DOHH2 (cell line): ENCODE data around the gene MBP.
A peak's percentile ranks its signal among the peaks of the same experiment; 100 is the strongest.

ENCODE experiments used
- H3F3A ChIP-seq: fragments of 200-600 bp; sonication (generic), shearing (Covaris generic); 2 replicates; pipeline ENCODE4 v1.6.0; 2016; ENCODE audit warnings: antibody characterized with exemption, mild to moderate bottlenecking; ENCODE audit not compliant: control insufficient read depth, insufficient read depth
- H3K27ac ChIP-seq: fragments of 200-600 bp; sonication (generic); 2 replicates; pipeline ENCODE4 v1.5.1; 2014; ENCODE audit warnings: low read depth, mild to moderate bottlenecking, low read length, moderate library complexity
- H3K27me3 ChIP-seq: fragments of 200-600 bp; sonication (generic); 2 replicates; pipeline ENCODE4 v1.6.1; 2014; ENCODE audit warnings: mild to moderate bottlenecking, low read length, mixed read lengths; ENCODE audit not compliant: control insufficient read depth
- H3K36me3 ChIP-seq: fragments of 200-600 bp; sonication (generic); 2 replicates; pipeline ENCODE4 v1.6.1; 2014; ENCODE audit warnings: mild to moderate bottlenecking, low read length, moderate library complexity, mixed read lengths; ENCODE audit not compliant: control insufficient read depth
- H3K4me1 ChIP-seq: fragments of 200-600 bp; sonication (generic); 2 replicates; pipeline ENCODE4 v1.6.1; 2014; ENCODE audit warnings: mild to moderate bottlenecking, low read length, mixed read lengths; ENCODE audit not compliant: control insufficient read depth
- H3K4me2 ChIP-seq: fragments of 200-600 bp; sonication (generic); 2 replicates; pipeline ENCODE4 v1.6.0; 2014; ENCODE audit warnings: mild to moderate bottlenecking, low read length, moderate library complexity
- H3K4me3 ChIP-seq: fragments of 200-600 bp; sonication (generic); 2 replicates; pipeline ENCODE4 v1.5.1; 2014; ENCODE audit warnings: mild to moderate bottlenecking, low read length, mixed read lengths
- H3K79me2 ChIP-seq: fragments of 200-600 bp; sonication (generic); 2 replicates; pipeline ENCODE4 v1.6.1; 2014; ENCODE audit warnings: mild to moderate bottlenecking, low read length, mixed read lengths; ENCODE audit not compliant: control insufficient read depth
- H3K9me2 ChIP-seq: fragments of 200-600 bp; sonication (generic); replicated peaks from 2 replicates; pipeline ENCODE4 v1.6.1; 2014; ENCODE audit warnings: mild to moderate bottlenecking, low read length, mixed read lengths; ENCODE audit not compliant: control insufficient read depth
- H3K9me3 ChIP-seq: fragments of 200-600 bp; sonication (generic); 2 replicates; pipeline ENCODE4 v1.6.1; 2014; ENCODE audit warnings: antibody characterized with exemption, low read length, mixed read lengths; ENCODE audit not compliant: control insufficient read depth, insufficient read depth
- H4K20me1 ChIP-seq: fragments of 200-600 bp; sonication (generic); 2 replicates; pipeline ENCODE4 v1.6.0; 2014; ENCODE audit warnings: low read depth, mild to moderate bottlenecking, antibody characterized with exemption, low read length, moderate library complexity; ENCODE audit not compliant: control insufficient read depth, insufficient read depth
- EZH2phosphoT487 ChIP-seq: fragments of 200-600 bp; sonication (generic); IDR thresholded peaks from 2 replicates; pipeline ENCODE4 v1.6.1; 2017; ENCODE audit warnings: borderline replicate concordance, mild to moderate bottlenecking, antibody characterized with exemption, low read length, moderate library complexity, mixed read lengths
- TF ChIP-seq, protein P1 (sequence below): fragments of 200-600 bp; sonication (generic); IDR thresholded peaks from one replicate; pipeline ENCODE4 v1.5.1; 2014; ENCODE audit warnings: antibody characterized with exemption, mild to moderate bottlenecking, low read depth, low read length; ENCODE audit not compliant: poor library complexity, severe bottlenecking

Gene MBP

DNA sequence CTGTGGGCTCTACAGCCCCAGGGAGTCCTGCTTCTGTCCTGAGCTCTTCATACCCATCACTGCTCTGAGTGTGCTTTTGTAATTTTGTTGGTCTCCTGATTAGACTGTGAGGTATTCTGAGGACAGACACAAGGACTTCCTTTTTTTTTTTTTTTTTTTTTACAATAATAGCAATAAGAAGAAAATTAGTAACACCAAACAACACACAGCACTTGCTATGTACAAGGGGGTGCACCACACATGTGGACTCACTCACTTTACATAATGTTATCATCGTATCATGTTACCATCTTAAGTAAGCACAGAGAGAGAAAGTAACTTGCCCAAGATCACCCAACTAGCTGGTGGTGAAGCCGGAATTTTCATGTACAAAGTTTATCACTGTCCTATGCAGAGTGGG lies 34.6 kb downstream of the MBP start:
- H3K36me3 ChIP-seq = peaks cover 51% of the 10 kb centered on the region
- no peaks in the 10 kb centered on the region for H3K9me3 ChIP-seq
- peaks cover 17% of the 10 kb centered on the region for H3K79me2 ChIP-seq
- peaks cover 14% of the 10 kb centered on the region for H3F3A ChIP-seq
- peak overlapping the region; percentile 81 for H3K4me2 ChIP-seq
- H3K27me3 ChIP-seq = no peaks in the 10 kb centered on the region
- peak overlapping the region; percentile 62 for H3K4me3 ChIP-seq
- H4K20me1 ChIP-seq = peaks cover 6% of the 10 kb centered on the region
- H3K9me2 ChIP-seq = no peaks in the 10 kb centered on the region
- TF ChIP-seq EZH2phosphoT487 = no peak
- TF ChIP-seq, protein P1, sequence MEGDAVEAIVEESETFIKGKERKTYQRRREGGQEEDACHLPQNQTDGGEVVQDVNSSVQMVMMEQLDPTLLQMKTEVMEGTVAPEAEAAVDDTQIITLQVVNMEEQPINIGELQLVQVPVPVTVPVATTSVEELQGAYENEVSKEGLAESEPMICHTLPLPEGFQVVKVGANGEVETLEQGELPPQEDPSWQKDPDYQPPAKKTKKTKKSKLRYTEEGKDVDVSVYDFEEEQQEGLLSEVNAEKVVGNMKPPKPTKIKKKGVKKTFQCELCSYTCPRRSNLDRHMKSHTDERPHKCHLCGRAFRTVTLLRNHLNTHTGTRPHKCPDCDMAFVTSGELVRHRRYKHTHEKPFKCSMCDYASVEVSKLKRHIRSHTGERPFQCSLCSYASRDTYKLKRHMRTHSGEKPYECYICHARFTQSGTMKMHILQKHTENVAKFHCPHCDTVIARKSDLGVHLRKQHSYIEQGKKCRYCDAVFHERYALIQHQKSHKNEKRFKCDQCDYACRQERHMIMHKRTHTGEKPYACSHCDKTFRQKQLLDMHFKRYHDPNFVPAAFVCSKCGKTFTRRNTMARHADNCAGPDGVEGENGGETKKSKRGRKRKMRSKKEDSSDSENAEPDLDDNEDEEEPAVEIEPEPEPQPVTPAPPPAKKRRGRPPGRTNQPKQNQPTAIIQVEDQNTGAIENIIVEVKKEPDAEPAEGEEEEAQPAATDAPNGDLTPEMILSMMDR = no peak
- H3K27ac ChIP-seq = peak overlapping the region; percentile 63
- H3K4me1 ChIP-seq = peaks cover 66% of the 10 kb centered on the region

DNA sequence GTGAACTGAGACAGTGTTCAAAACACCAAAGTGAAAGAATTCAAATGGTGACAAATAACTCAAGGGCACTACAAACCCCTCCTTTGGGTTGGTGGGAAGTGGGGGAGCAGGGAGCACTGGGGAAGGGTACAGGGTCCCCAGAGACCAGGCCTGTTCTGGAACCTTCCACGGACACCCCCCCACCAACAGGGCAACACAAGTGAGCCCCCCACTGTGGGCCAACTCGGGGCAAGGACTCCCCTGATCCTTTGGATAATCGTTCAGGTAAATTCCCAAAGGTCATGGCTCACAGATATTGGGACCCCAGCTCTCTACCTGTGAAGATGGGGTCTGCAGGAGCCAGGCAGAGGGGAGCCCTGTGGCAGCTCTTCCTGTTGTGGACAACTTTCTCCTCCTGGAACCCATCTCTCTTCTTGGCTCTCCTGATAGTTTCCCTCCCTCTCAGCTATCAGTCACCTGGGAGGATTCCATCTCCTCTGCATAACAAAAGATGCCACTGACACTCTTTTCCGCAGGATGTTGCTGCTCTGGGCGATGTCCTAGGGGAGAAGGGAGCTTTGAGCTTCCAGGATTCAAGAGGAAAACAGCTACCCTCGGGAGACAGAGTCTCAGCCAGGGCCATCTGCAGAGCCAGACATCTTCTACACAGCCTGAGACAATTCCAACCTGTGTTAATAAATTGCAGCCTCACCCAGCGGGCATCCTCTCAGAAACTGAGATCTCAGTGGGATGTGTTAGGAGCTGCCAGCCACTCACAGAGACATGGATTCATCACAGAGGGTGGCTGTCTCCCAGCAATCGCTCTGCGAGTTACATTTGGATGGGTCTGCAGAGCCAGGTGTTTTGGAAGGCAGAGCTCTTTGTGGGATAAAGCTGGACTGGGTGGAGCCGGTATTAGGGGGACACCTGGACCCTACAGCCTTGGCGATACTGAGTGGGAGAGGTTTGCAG lies 35.4 kb downstream of the MBP start:
- Histone ChIP-seq H3K9me3 (no peaks in the 10 kb centered on the region), H3K36me3 (peaks cover 45% of the 10 kb centered on the region), H3K4me1 (peaks cover 57% of the 10 kb centered on the region), H3K27ac (peak overlapping the region; percentile 63; the same call in 1 of the 2 replicates), H3K79me2 (peaks cover 16% of the 10 kb centered on the region), H3K27me3 (no peaks in the 10 kb centered on the region), H3K9me2 (no peaks in the 10 kb centered on the region), H3K4me2 (peak overlapping the region; percentile 81), H3F3A (peaks cover 8% of the 10 kb centered on the region), H3K4me3 (no peak overlapping the region), H4K20me1 (peaks cover 6% of the 10 kb centered on the region)
- TF ChIP-seq, protein P1 = no peak
- TF ChIP-seq EZH2phosphoT487 = no peak

DNA sequence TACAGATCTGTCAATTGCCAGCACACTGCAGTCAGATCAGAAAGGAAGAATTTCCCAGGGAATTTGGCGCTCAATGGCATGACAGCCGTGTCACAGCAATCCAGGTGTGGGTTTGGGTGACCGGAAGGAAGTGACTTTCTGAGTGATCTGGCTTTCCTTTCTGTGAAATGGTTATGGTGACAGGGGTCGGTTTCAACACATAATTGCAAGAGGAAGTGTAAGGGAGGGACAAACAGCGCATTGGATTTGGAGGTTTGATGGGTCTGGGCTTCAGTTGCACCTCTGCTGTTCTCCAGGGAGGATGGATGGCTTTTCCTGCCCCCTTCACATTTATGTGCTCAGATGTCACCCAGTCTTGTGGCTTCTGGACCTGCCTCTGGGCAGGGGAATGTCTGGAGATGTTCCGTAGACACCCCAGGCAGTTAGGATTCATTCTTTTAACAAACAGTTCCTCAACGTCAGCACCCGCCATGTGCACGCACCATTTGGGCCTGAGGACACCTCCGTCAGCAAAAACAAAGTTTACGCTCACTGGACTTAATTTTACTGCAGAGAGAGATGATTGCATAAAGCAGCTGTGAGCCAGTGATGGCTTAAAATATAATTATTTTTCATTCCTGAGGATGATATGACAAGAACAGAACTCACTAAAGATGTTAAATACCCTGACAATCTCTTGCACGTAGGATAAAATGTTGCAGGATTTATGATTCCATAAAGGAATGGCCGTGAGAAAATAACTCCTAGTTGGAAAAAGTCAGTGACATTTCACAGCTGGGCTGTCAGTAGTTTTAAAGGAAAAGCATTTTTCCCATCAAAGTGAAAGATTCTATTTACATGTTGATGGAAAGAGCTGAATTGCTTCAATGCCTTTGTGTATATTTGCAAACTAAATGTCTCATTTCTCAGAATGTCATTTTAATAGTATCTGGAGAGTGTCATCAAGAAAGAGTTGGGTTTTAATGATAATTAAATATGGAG lies 36.9 kb downstream of the MBP start:
- H4K20me1 ChIP-seq = peaks cover 6% of the 10 kb centered on the region
- H3K27me3 ChIP-seq = no peaks in the 10 kb centered on the region
- H3K27ac ChIP-seq = no peak overlapping the region
- no peaks in the 10 kb centered on the region for H3K9me2 ChIP-seq
- TF ChIP-seq, protein P1 = no peak
- TF ChIP-seq EZH2phosphoT487 = no peak
- no peak overlapping the region for H3K4me3 ChIP-seq
- peaks cover 37% of the 10 kb centered on the region for H3K36me3 ChIP-seq
- peaks cover 16% of the 10 kb centered on the region for H3K79me2 ChIP-seq
- H3K4me2 ChIP-seq = no peak overlapping the region
- H3F3A ChIP-seq = peaks cover 8% of the 10 kb centered on the region
- H3K9me3 ChIP-seq = no peaks in the 10 kb centered on the region
- H3K4me1 ChIP-seq = peaks cover 42% of the 10 kb centered on the region
